Measurements from ENCODE around the gene ABHD4. TPM values are rescaled to one million over a fixed set of nuclear protein-coding genes. Genes with fewer than 3 reads are reported as not detected.

ABHD4 gene
- total RNA-seq, 1 experiment from 2014 or later: 9.1 TPM

DNA sequence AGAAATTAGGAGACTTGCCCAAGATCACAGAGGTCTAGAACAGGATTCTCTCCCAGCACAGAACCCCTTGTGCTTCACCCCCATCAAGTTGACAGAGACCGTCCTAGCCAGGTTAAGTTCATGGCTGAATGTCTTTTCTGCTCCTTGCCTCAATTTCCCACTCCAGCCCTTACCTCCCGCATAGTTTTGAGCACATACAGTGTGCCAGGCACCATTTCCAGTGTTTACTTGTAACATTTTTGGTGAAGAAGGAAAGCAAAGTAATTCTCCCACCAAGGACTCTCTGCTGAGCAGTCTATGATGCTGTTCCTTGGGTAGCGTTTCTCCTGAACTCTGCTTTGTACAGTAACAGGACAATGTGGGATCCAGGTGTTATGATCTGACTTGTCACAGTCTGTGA is 1.2 kb downstream of the ABHD4 start:
- Histone ChIP-seq H3K9me2 (replicated peaks; ENCODE audit: low read length) (no peaks in the 10 kb centered on the region), H3K27me3 (ENCODE audit: low read length) (no peaks in the 10 kb centered on the region), H3K4me2 (ENCODE audit: low read length) (peak overlapping the region; percentile 87), H2AFZ (ENCODE audit: low read length) (peak overlapping the region; percentile 97), H4K20me1 (ENCODE audit: low read length) (no peaks in the 10 kb centered on the region), H3K9me3 (ENCODE audit: low read length) (no peaks in the 10 kb centered on the region), H3K4me3 (ENCODE audit: low read length) (peak overlapping the region; percentile 89), H3K9ac (ENCODE audit: low read length) (peak overlapping the region; percentile 73), H3K79me2 (ENCODE audit: low read length) (peaks cover 16% of the 10 kb centered on the region), H3K36me3 (ENCODE audit: low read depth, low read length) (peaks cover 9% of the 10 kb centered on the region; the same call in 1 of the 2 replicates), H3K4me1 (ENCODE audit: insufficient read depth, low read length) (peaks cover 54% of the 10 kb centered on the region), H3K27ac (ENCODE audit: low read length) (peak overlapping the region; percentile 68), H3F3A (ENCODE audit: low read length, unreplicated experiment) (peaks cover 5% of the 10 kb centered on the region)
- intact Hi-C loops (cut with micrococcal nuclease): loop anchor here (2.0 kb wide), 2 partner anchors 29 to 53 kb away; no protein-coding TSS in a partner anchor
- no TSS peak for BruUV-seq (replicated peaks)
- DNase-seq: no peak
- ChIA-PET CTCF (interaction anchor here (0.6 to 1.4 kb wide), 8 partner anchors 10 to 167 kb away, joined by 3 to 12 read pairs (median 4); partner anchors contain the start of gene DAD1), POLR2A (ENCODE audit: unreplicated experiment) (interaction anchor here (1.1 to 1.9 kb wide), 2 partner anchors 10 to 52 kb away, joined by 5 to 18 read pairs; partner anchors contain the start of gene DAD1)
- TF ChIP-seq EZH2 (IDR thresholded peaks at IDR 0.05; ENCODE audit: low read length, unreplicated experiment) (no peak), EZH2phosphoT487 (IDR thresholded peaks at IDR 0.05; ENCODE audit: borderline replicate concordance, low read length) (no peak)
- TF ChIP-seq, protein P1, sequence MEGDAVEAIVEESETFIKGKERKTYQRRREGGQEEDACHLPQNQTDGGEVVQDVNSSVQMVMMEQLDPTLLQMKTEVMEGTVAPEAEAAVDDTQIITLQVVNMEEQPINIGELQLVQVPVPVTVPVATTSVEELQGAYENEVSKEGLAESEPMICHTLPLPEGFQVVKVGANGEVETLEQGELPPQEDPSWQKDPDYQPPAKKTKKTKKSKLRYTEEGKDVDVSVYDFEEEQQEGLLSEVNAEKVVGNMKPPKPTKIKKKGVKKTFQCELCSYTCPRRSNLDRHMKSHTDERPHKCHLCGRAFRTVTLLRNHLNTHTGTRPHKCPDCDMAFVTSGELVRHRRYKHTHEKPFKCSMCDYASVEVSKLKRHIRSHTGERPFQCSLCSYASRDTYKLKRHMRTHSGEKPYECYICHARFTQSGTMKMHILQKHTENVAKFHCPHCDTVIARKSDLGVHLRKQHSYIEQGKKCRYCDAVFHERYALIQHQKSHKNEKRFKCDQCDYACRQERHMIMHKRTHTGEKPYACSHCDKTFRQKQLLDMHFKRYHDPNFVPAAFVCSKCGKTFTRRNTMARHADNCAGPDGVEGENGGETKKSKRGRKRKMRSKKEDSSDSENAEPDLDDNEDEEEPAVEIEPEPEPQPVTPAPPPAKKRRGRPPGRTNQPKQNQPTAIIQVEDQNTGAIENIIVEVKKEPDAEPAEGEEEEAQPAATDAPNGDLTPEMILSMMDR (conservative IDR thresholded peaks at IDR 0.05; ENCODE audit: low read depth, low read length): no peak
- no peak for ATAC-seq

DNA sequence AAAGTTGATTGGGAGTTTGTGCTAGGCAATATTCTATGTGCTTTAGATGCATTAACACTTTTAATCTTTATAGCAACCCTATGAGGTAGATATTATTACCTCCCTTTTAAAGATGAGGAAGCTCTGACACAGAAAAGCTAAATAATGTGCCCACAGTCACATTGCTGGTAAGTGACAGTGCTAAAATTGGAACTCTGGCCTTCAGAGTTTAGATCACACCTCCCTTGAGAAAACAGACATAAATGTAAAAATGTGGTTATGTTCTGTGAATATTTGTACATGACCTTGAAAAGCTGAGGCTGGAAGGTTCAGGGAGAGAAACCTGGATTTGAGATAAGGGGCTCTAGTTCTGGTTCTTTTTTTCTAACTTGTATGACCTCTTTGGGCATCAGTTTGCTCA is 1.9 kb downstream of the ABHD4 start:
- POLR2A ChIA-PET (ENCODE audit: unreplicated experiment): no interaction called here
- no peaks in the 10 kb centered on the region for H3K9me2 ChIP-seq (replicated peaks; ENCODE audit: low read length)
- H3K79me2 ChIP-seq (ENCODE audit: low read length): peaks cover 16% of the 10 kb centered on the region
- intact Hi-C loops (cut with micrococcal nuclease): no loop called here
- ATAC-seq (no peak), DNase-seq (no peak)
- H3K27me3 ChIP-seq (ENCODE audit: low read length): no peaks in the 10 kb centered on the region
- H3K4me2 ChIP-seq (ENCODE audit: low read length): peak overlapping the region; percentile 87
- peaks cover 12% of the 10 kb centered on the region for H3K36me3 ChIP-seq (ENCODE audit: low read depth, low read length)
- H3F3A ChIP-seq (ENCODE audit: low read length, unreplicated experiment): peaks cover 5% of the 10 kb centered on the region
- H3K9ac ChIP-seq (ENCODE audit: low read length): no peak overlapping the region
- CTCF ChIA-PET: no interaction called here
- TF ChIP-seq, protein P1 (conservative IDR thresholded peaks at IDR 0.05; ENCODE audit: low read depth, low read length): no peak
- TF ChIP-seq EZH2 (IDR thresholded peaks at IDR 0.05; ENCODE audit: low read length, unreplicated experiment) (no peak), EZH2phosphoT487 (IDR thresholded peaks at IDR 0.05; ENCODE audit: borderline replicate concordance, low read length) (no peak)
- BruUV-seq (replicated peaks): no TSS peak
- H3K4me3 ChIP-seq (ENCODE audit: low read length): peak overlapping the region; percentile 89; the same call in 1 of the 2 replicates
- H3K27ac ChIP-seq (ENCODE audit: low read length): no peak overlapping the region
- no peak overlapping the region for H2AFZ ChIP-seq (ENCODE audit: low read length)
- no peaks in the 10 kb centered on the region for H4K20me1 ChIP-seq (ENCODE audit: low read length)
- peaks cover 60% of the 10 kb centered on the region for H3K4me1 ChIP-seq (ENCODE audit: insufficient read depth, low read length)
- H3K9me3 ChIP-seq (ENCODE audit: low read length): no peaks in the 10 kb centered on the region

- Histone ChIP-seq H3K79me2 (ENCODE audit: low read length) (peaks cover 16% of the 10 kb centered on the region), H3K9me2 (replicated peaks; ENCODE audit: low read length) (no peaks in the 10 kb centered on the region), H3K4me2 (ENCODE audit: low read length) (no peak overlapping the region), H3K27me3 (ENCODE audit: low read length) (no peaks in the 10 kb centered on the region), H3K36me3 (ENCODE audit: low read depth, low read length) (peaks cover 16% of the 10 kb centered on the region), H3K9ac (ENCODE audit: low read length) (no peak overlapping the region), H3F3A (ENCODE audit: low read length, unreplicated experiment) (peaks cover 5% of the 10 kb centered on the region), H2AFZ (ENCODE audit: low read length) (no peak overlapping the region), H4K20me1 (ENCODE audit: low read length) (no peaks in the 10 kb centered on the region), H3K4me1 (ENCODE audit: insufficient read depth, low read length) (peaks cover 72% of the 10 kb centered on the region), H3K9me3 (ENCODE audit: low read length) (no peaks in the 10 kb centered on the region), H3K4me3 (ENCODE audit: low read length) (no peak overlapping the region), H3K27ac (ENCODE audit: low read length) (no peak overlapping the region)
- intact Hi-C loops (cut with micrococcal nuclease): no loop called here
- TF ChIP-seq, protein P1 (conservative IDR thresholded peaks at IDR 0.05; ENCODE audit: low read depth, low read length): no peak
- TF ChIP-seq EZH2phosphoT487 (IDR thresholded peaks at IDR 0.05; ENCODE audit: borderline replicate concordance, low read length): no peak
- no peak for ATAC-seq
- no peak for DNase-seq
- ChIA-PET CTCF (no interaction called here), POLR2A (ENCODE audit: unreplicated experiment) (no interaction called here)
- BruUV-seq (replicated peaks): no TSS peak
Measured at GRCh38 chr14:22601456-22601855, 3.4 kb downstream of the ABHD4 start.
